ENCODE results near the gene NLN.

The NLN gene

GRCh38 chr5:65749221-65749844, 27.3 kb downstream of the NLN start:
- DNase-seq, result no peak
- Histone ChIP-seq H3K4me2 (ENCODE audit: low read depth, low read length) (no peak overlapping the region), H3F3A (ENCODE audit: insufficient read depth, low read length) (no peaks in the 10 kb centered on the region), H3K36me3 (replicated peaks; ENCODE audit: insufficient read depth, low read length) (no peaks in the 10 kb centered on the region), H3K4me3 (ENCODE audit: low read length) (no peak overlapping the region), H3K9ac (ENCODE audit: low read length) (no peak overlapping the region), H3K79me2 (ENCODE audit: low read length) (no peaks in the 10 kb centered on the region), H3K9me2 (replicated peaks; ENCODE audit: insufficient read depth, low read length) (no peaks in the 10 kb centered on the region), H4K20me1 (ENCODE audit: insufficient read depth, low read length) (no peaks in the 10 kb centered on the region), H2AFZ (ENCODE audit: low read length) (no peak overlapping the region), H3K27ac (ENCODE audit: low read length) (no peak overlapping the region), H3K27me3 (replicated peaks; ENCODE audit: insufficient read depth, low read length) (no peaks in the 10 kb centered on the region), H3K4me1 (ENCODE audit: low read length) (no peaks in the 10 kb centered on the region), H3K9me3 (replicated peaks; ENCODE audit: insufficient read depth, low read length) (no peaks in the 10 kb centered on the region)
- TF ChIP-seq CTCF (IDR thresholded peaks at IDR 0.05; ENCODE audit: low read length), result no peak
- TF ChIP-seq EZH2 (optimal IDR thresholded peaks at IDR 0.05; ENCODE audit: low read depth, low read length), result no peak
- TF ChIP-seq EZH2phosphoT487 (IDR thresholded peaks at IDR 0.05; ENCODE audit: low read length), result no peak

- no peaks in the 10 kb centered on the region for H4K20me1 ChIP-seq (ENCODE audit: insufficient read depth, low read length)
- H3K9me2 ChIP-seq (replicated peaks; ENCODE audit: insufficient read depth, low read length), result no peaks in the 10 kb centered on the region
- no peaks in the 10 kb centered on the region for H3K36me3 ChIP-seq (replicated peaks; ENCODE audit: insufficient read depth, low read length)
- H3K4me2 ChIP-seq (ENCODE audit: low read depth, low read length), result no peak overlapping the region
- H3K9me3 ChIP-seq (replicated peaks; ENCODE audit: insufficient read depth, low read length), result no peaks in the 10 kb centered on the region
- DNase-seq, result no peak
- H2AFZ ChIP-seq (ENCODE audit: low read length), result no peak overlapping the region
- H3K9ac ChIP-seq (ENCODE audit: low read length), result no peak overlapping the region
- no peaks in the 10 kb centered on the region for H3F3A ChIP-seq (ENCODE audit: insufficient read depth, low read length)
- H3K27me3 ChIP-seq (replicated peaks; ENCODE audit: insufficient read depth, low read length), result no peaks in the 10 kb centered on the region
- no peak for TF ChIP-seq EZH2 (optimal IDR thresholded peaks at IDR 0.05; ENCODE audit: low read depth, low read length)
- TF ChIP-seq EZH2phosphoT487 (IDR thresholded peaks at IDR 0.05; ENCODE audit: low read length), result no peak
- TF ChIP-seq CTCF (IDR thresholded peaks at IDR 0.05; ENCODE audit: low read length), result no peak
- H3K79me2 ChIP-seq (ENCODE audit: low read length), result no peaks in the 10 kb centered on the region
- no peak overlapping the region for H3K4me3 ChIP-seq (ENCODE audit: low read length)
- no peaks in the 10 kb centered on the region for H3K4me1 ChIP-seq (ENCODE audit: low read length)
- H3K27ac ChIP-seq (ENCODE audit: low read length), result no peak overlapping the region
Measured at GRCh38 chr5:65749956-65750355, 28.0 kb downstream of the NLN start.

- Histone ChIP-seq H3K36me3 (replicated peaks; ENCODE audit: insufficient read depth, low read length) (no peaks in the 10 kb centered on the region), H3K79me2 (ENCODE audit: low read length) (no peaks in the 10 kb centered on the region), H2AFZ (ENCODE audit: low read length) (no peak overlapping the region), H3K9ac (ENCODE audit: low read length) (no peak overlapping the region), H3K4me2 (ENCODE audit: low read depth, low read length) (no peak overlapping the region), H3K4me1 (ENCODE audit: low read length) (no peaks in the 10 kb centered on the region), H3F3A (ENCODE audit: insufficient read depth, low read length) (no peaks in the 10 kb centered on the region), H4K20me1 (ENCODE audit: insufficient read depth, low read length) (no peaks in the 10 kb centered on the region), H3K27me3 (replicated peaks; ENCODE audit: insufficient read depth, low read length) (no peaks in the 10 kb centered on the region), H3K9me3 (replicated peaks; ENCODE audit: insufficient read depth, low read length) (no peaks in the 10 kb centered on the region), H3K27ac (ENCODE audit: low read length) (no peak overlapping the region), H3K4me3 (ENCODE audit: low read length) (no peak overlapping the region), H3K9me2 (replicated peaks; ENCODE audit: insufficient read depth, low read length) (no peaks in the 10 kb centered on the region)
- no peak for DNase-seq
- no peak for TF ChIP-seq CTCF (IDR thresholded peaks at IDR 0.05; ENCODE audit: low read length)
- TF ChIP-seq EZH2 (optimal IDR thresholded peaks at IDR 0.05; ENCODE audit: low read depth, low read length), result no peak
- TF ChIP-seq EZH2phosphoT487 (IDR thresholded peaks at IDR 0.05; ENCODE audit: low read length), result no peak
Measured at GRCh38 chr5:65750938-65751337, 28.9 kb downstream of the NLN start.
